VCaP (cell line): ENCODE measurements around the gene KCNT2.

Experiments
- H3K27ac ChIP-seq: fragments of 450-650 bp; 2 replicates; pipeline ENCODE4 v1.5.1; 2017
- TF ChIP-seq, protein P1 (sequence below): fragments of 450-650 bp; conservative IDR thresholded peaks from 2 replicates; pipeline ENCODE4 v1.5.1; 2017; ENCODE audit warnings: mild to moderate bottlenecking, moderate library complexity

The KCNT2 gene

DNA sequence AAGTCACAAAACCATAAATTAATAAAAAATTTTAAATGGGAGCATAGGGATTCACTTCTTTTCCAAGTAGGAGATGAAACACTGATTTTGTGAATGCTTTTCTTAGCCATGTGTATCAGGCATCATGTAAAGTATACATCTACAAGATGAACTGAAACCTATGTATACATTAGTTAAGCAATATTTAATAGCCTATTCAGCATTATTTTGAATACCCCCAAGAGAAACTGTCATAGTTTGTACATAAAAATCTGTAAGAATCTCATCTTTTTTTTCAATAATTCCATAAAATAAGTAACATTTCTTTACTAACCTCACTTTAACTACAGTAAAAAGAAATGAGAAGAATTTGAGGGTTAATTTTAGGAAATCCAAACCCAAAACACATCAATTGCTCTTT is 348.0 kb downstream of the KCNT2 start:
- H3K27ac ChIP-seq: no peak overlapping the region
- TF ChIP-seq, protein P1, sequence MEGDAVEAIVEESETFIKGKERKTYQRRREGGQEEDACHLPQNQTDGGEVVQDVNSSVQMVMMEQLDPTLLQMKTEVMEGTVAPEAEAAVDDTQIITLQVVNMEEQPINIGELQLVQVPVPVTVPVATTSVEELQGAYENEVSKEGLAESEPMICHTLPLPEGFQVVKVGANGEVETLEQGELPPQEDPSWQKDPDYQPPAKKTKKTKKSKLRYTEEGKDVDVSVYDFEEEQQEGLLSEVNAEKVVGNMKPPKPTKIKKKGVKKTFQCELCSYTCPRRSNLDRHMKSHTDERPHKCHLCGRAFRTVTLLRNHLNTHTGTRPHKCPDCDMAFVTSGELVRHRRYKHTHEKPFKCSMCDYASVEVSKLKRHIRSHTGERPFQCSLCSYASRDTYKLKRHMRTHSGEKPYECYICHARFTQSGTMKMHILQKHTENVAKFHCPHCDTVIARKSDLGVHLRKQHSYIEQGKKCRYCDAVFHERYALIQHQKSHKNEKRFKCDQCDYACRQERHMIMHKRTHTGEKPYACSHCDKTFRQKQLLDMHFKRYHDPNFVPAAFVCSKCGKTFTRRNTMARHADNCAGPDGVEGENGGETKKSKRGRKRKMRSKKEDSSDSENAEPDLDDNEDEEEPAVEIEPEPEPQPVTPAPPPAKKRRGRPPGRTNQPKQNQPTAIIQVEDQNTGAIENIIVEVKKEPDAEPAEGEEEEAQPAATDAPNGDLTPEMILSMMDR: no peak

DNA sequence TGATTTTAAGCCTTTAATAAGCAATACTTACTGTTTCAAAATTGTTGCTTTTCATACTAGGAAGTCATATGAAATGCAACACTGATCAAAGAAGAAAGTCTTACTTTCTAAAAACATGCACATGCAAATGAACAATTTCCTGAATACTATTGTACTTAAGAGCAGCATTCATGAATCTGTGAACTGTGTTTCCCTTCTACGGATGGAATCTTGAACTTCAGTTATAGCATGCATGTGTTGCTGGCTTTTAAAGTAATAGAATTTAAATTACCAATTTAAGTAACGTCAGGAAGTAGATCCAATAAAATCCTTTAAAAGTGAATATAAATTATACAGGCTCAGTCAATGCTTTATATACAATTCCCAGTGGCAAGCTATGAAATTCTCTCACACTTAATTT is 348.9 kb downstream of the KCNT2 start:
- TF ChIP-seq, protein P1: no peak
- no peak overlapping the region for H3K27ac ChIP-seq

DNA sequence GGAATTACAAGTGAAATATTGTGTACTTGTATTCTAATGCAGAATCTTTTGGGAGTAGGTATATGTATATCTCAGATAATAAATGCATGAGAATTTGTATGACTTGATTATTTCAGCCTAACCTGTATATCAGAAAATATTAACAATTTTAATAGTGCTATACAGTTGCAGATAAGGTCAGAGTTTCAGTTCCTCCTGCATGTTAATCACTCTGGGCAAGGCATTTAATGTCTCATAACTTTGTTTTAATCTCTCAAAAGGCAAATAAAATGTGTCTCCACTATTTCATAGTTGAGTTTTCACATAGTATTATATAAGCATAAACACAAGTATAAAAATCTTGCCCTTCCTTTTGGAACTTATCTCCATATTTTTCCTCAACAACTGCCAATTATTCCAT is 352.5 kb downstream of the KCNT2 start:
- no peak overlapping the region for H3K27ac ChIP-seq
- TF ChIP-seq, protein P1: no peak

DNA sequence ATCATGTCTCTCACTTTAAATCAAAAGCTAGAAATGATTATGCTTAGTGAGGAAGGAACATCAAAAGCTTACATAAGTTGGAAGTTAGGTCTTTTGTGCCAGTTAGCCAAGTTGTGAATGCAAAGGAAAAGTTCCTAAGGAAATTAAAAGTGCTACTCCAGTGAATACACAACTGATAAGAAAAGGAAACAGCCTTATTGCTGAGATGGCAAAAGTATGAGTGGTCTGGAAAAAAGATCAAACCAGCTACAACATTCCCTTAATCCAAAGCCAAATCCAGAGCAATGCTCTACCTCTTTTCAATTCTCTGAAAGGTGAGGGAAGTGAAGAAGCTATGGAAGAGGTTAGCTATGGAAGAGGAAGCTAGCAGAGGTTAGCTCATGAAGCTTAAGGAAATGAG is 378.7 kb downstream of the KCNT2 start:
- TF ChIP-seq, protein P1: no peak
- H3K27ac ChIP-seq: no peak overlapping the region

DNA sequence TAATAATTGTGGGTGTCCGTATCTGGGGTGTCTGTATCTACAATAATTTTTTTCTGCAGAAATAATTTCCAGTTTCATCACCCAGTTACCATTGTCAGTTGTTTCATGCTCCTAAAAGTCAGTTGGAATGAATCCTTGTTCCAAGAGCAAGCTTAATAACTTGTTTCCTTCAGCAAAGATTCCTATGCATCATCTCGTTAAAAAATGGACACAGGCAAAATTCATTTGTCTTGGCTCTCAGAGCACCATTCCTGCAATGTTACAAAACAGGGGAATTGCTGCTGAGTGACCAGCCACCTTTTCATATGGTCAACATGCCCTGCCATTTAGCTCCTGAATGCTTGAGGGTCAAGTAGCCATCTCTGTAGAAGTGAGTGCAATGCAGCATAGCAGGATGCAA is 393.4 kb downstream of the KCNT2 start:
- H3K27ac ChIP-seq: no peak overlapping the region
- TF ChIP-seq, protein P1: no peak

DNA sequence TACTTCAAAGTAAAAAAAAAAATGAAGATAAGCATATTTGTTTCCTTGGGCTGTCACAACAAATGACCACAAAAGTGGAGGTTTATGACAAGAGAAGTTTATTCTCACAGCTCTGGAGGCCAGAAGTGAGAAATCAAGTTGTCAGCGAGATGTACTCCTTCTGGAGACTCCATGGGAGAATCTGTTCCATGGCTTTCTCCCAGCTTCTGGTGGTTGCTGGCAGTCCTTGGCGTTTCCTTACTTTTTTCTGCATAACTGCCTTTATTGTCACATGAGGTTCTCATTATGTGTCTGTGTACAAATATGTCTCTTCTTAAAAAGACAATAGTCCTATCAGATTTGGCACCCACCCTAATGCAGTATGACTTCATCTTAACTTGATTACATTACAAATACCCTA is 398.3 kb downstream of the KCNT2 start:
- TF ChIP-seq, protein P1: no peak
- H3K27ac ChIP-seq: no peak overlapping the region

DNA sequence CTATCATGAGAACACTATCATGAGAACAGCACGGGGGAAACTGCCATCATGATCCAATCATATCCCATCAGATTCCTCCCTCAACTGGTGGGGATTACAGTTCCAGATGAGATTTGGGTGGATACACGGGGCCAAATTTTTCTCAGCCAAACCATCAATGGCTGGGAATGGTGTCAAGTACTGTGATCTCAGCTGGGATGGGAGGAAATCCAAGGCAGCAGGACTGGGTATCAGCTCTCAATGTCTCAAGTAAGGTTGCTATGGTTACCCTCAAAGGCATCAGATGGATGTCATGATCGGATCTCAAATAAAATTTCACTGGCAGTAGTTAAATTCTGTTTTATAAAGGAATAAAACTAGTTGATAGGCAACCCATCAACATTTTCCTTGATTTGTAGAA is 399.0 kb downstream of the KCNT2 start:
- H3K27ac ChIP-seq: no peak overlapping the region
- TF ChIP-seq, protein P1: no peak
